GM23338 (cell line): Measurements from ENCODE around the gene GPSM1. TPM values are rescaled to one million over a fixed set of nuclear protein-coding genes. Genes with fewer than 3 reads are reported as not detected.

Experiments
- ATAC-seq: fragments of 200-7000 bp; cut with Tn5 transposase; 3 replicates; pipeline ENCODE4 v1.9.1; 2020
- DNase-seq: peaks from one replicate; pipeline ENCODE4 v3.0.0-alpha.2; 2015; ENCODE audit warnings: low spot score
- H2AFZ ChIP-seq: fragments of 200-600 bp; sonication (generic); 2 replicates; pipeline ENCODE4 v1.8.0; 2016; ENCODE audit warnings: antibody characterized with exemption, mild to moderate bottlenecking, moderate library complexity
- H3F3A ChIP-seq: fragments of 200-600 bp; sonication (generic); replicated peaks from 2 replicates; pipeline ENCODE4 v1.8.0; 2017; ENCODE audit warnings: antibody characterized with exemption, mixed run types, low read depth
- H3K27ac ChIP-seq: fragments of 200-600 bp; sonication (generic); 2 replicates; pipeline ENCODE4 v1.6.1; 2016; ENCODE audit warnings: low read depth
- H3K27me3 ChIP-seq: fragments of 200-600 bp; sonication (generic); 2 replicates; pipeline ENCODE4 v1.8.0; 2016; ENCODE audit warnings: mild to moderate bottlenecking, mixed run types, moderate library complexity; ENCODE audit not compliant: insufficient read depth
- H3K36me3 ChIP-seq: fragments of 200-600 bp; sonication (generic); 2 replicates; pipeline ENCODE4 v1.8.0; 2016; ENCODE audit warnings: mild to moderate bottlenecking; ENCODE audit not compliant: insufficient read depth
- H3K4me1 ChIP-seq: fragments of 200-600 bp; sonication (generic); 2 replicates; pipeline ENCODE4 v1.8.0; 2016; ENCODE audit warnings: mild to moderate bottlenecking, moderate library complexity; ENCODE audit not compliant: insufficient read depth
- H3K4me2 ChIP-seq: fragments of 200-600 bp; sonication (generic); 2 replicates; pipeline ENCODE4 v1.7.1; 2017; ENCODE audit warnings: mixed run types
- H3K4me3 ChIP-seq: fragments of 200-600 bp; sonication (generic); 2 replicates; pipeline ENCODE4 v1.6.1; 2016; ENCODE audit warnings: mixed run types
- H3K79me2 ChIP-seq: fragments of 200-600 bp; sonication (generic); replicated peaks from 2 replicates; pipeline ENCODE4 v1.8.0; 2017; ENCODE audit warnings: mild to moderate bottlenecking; ENCODE audit not compliant: insufficient read depth
- H3K9me2 ChIP-seq: fragments of 200-600 bp; sonication (generic); 2 replicates; pipeline ENCODE4 v1.8.0; 2017; ENCODE audit not compliant: insufficient read depth
- H4K20me1 ChIP-seq: fragments of 200-600 bp; sonication (generic); replicated peaks from 2 replicates; pipeline ENCODE4 v1.8.0; 2017; ENCODE audit warnings: mild to moderate bottlenecking; ENCODE audit not compliant: insufficient read depth
- H3K27ac Mint-ChIP-seq: 2 replicates; pipeline ENCODE4 v1.8.0; 2020; ENCODE audit warnings: inconsistent platforms, mild to moderate bottlenecking, moderate library complexity, mixed read lengths
- H3K27me3 Mint-ChIP-seq: 3 replicates; pipeline ENCODE4 v1.8.0; 2022; ENCODE audit warnings: low read depth, mild to moderate bottlenecking, moderate library complexity, mixed read lengths, inconsistent platforms; ENCODE audit not compliant: insufficient read depth, poor library complexity
- H3K36me3 Mint-ChIP-seq: 3 replicates; pipeline ENCODE4 v1.8.0; 2021; ENCODE audit warnings: low read depth, mild to moderate bottlenecking, inconsistent platforms, moderate library complexity, mixed read lengths
- H3K4me1 Mint-ChIP-seq: 3 replicates; pipeline ENCODE4 v1.8.0; 2020; ENCODE audit warnings: mild to moderate bottlenecking, inconsistent platforms, mixed read lengths
- H3K4me3 Mint-ChIP-seq: 3 replicates; pipeline ENCODE4 v1.8.0; 2021; ENCODE audit warnings: moderate library complexity, mild to moderate bottlenecking, inconsistent platforms, mixed read lengths
- H3K9me3 Mint-ChIP-seq: 3 replicates; pipeline ENCODE4 v1.8.0; 2020; ENCODE audit warnings: moderate library complexity, mild to moderate bottlenecking, inconsistent platforms, mixed read lengths
- NANOG ChIP-seq: IDR thresholded peaks from 2 replicates; pipeline ENCODE4 v1.6.1; 2016; ENCODE audit warnings: antibody characterized with exemption, borderline replicate concordance
- STAT1 ChIP-seq: IDR thresholded peaks from one replicate; pipeline ENCODE4 v1.6.1; 2016; ENCODE audit warnings: antibody characterized with exemption; ENCODE audit not compliant: unreplicated experiment
- polyA plus RNA-seq: library from polyadenylated mRNA; unstranded; fragments of >200 nt; fragmentation: Nextera tagmentation; extraction: Ambion mirVana; gene quantifications from 2 replicates; pipeline ENCODE4 v1.2.1, GENCODE V29; 2016
- total RNA-seq: library from RNA; depleted of rRNA; stranded (reverse); fragments of >200 nt; shearing (Covaris generic); gene quantifications from 2 replicates; pipeline ENCODE4 v1.2.3, GENCODE V29; 2014
- TF ChIP-seq, protein P1 (sequence below): fragments of 250-450 bp; sonication (Bioruptor Pico); IDR thresholded peaks from 2 replicates; pipeline ENCODE4 v1.5.0; 2020; ENCODE audit warnings: mild to moderate bottlenecking, moderate library complexity
- TF ChIP-seq, protein P2 (sequence below): IDR thresholded peaks from one replicate; pipeline ENCODE4 v1.6.1; 2018; ENCODE audit warnings: antibody characterized with exemption; ENCODE audit not compliant: unreplicated experiment

GPSM1 gene
- total and polyA plus RNA-seq, 2 experiments from 2014 or later = 4.8 to 23.2 TPM

DNA sequence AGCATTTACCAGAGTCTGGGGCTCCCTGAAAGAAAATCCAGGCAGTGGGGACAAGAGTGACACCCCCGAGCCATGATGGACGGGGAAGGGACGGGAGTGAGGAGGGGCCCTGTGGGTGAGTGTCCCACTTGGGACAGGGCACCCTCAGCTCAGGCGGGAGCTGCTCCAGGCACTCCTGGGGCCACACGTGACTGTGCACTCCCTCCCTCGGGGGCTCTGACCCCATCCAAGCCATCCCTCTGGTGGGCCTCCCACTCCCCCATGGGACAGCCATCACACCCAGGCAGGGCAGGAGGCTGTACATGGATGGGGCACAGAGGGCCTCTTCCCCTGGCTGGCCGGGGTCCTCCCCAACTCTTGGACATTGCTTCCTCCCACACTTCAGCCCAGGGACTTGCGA, 49.1 kb downstream of the GPSM1 start:
- Histone ChIP-seq H3K4me1 (no peaks in the 10 kb centered on the region), H3K27me3 (no peaks in the 10 kb centered on the region), H3K4me2 (no peak overlapping the region), H3K36me3 (no peaks in the 10 kb centered on the region), H3K4me3 (no peak overlapping the region), H3F3A (no peaks in the 10 kb centered on the region), H2AFZ (no peak overlapping the region), H4K20me1 (peaks cover 4% of the 10 kb centered on the region; the same call in 1 of the 2 replicates), H3K27ac (no peak overlapping the region), H3K9me2 (no peaks in the 10 kb centered on the region), H3K79me2 (no peaks in the 10 kb centered on the region)
- Mint-ChIP-seq H3K27ac (no peak overlapping the region), H3K4me1 (no peaks in the 10 kb centered on the region), H3K4me3 (no peak overlapping the region), H3K36me3 (peaks cover 9% of the 10 kb centered on the region; the same call in 2 of the 3 replicates), H3K27me3 (peaks cover 3% of the 10 kb centered on the region), H3K9me3 (no peaks in the 10 kb centered on the region)
- no peak for ATAC-seq
- DNase-seq = no peak
- TF ChIP-seq, protein P1, sequence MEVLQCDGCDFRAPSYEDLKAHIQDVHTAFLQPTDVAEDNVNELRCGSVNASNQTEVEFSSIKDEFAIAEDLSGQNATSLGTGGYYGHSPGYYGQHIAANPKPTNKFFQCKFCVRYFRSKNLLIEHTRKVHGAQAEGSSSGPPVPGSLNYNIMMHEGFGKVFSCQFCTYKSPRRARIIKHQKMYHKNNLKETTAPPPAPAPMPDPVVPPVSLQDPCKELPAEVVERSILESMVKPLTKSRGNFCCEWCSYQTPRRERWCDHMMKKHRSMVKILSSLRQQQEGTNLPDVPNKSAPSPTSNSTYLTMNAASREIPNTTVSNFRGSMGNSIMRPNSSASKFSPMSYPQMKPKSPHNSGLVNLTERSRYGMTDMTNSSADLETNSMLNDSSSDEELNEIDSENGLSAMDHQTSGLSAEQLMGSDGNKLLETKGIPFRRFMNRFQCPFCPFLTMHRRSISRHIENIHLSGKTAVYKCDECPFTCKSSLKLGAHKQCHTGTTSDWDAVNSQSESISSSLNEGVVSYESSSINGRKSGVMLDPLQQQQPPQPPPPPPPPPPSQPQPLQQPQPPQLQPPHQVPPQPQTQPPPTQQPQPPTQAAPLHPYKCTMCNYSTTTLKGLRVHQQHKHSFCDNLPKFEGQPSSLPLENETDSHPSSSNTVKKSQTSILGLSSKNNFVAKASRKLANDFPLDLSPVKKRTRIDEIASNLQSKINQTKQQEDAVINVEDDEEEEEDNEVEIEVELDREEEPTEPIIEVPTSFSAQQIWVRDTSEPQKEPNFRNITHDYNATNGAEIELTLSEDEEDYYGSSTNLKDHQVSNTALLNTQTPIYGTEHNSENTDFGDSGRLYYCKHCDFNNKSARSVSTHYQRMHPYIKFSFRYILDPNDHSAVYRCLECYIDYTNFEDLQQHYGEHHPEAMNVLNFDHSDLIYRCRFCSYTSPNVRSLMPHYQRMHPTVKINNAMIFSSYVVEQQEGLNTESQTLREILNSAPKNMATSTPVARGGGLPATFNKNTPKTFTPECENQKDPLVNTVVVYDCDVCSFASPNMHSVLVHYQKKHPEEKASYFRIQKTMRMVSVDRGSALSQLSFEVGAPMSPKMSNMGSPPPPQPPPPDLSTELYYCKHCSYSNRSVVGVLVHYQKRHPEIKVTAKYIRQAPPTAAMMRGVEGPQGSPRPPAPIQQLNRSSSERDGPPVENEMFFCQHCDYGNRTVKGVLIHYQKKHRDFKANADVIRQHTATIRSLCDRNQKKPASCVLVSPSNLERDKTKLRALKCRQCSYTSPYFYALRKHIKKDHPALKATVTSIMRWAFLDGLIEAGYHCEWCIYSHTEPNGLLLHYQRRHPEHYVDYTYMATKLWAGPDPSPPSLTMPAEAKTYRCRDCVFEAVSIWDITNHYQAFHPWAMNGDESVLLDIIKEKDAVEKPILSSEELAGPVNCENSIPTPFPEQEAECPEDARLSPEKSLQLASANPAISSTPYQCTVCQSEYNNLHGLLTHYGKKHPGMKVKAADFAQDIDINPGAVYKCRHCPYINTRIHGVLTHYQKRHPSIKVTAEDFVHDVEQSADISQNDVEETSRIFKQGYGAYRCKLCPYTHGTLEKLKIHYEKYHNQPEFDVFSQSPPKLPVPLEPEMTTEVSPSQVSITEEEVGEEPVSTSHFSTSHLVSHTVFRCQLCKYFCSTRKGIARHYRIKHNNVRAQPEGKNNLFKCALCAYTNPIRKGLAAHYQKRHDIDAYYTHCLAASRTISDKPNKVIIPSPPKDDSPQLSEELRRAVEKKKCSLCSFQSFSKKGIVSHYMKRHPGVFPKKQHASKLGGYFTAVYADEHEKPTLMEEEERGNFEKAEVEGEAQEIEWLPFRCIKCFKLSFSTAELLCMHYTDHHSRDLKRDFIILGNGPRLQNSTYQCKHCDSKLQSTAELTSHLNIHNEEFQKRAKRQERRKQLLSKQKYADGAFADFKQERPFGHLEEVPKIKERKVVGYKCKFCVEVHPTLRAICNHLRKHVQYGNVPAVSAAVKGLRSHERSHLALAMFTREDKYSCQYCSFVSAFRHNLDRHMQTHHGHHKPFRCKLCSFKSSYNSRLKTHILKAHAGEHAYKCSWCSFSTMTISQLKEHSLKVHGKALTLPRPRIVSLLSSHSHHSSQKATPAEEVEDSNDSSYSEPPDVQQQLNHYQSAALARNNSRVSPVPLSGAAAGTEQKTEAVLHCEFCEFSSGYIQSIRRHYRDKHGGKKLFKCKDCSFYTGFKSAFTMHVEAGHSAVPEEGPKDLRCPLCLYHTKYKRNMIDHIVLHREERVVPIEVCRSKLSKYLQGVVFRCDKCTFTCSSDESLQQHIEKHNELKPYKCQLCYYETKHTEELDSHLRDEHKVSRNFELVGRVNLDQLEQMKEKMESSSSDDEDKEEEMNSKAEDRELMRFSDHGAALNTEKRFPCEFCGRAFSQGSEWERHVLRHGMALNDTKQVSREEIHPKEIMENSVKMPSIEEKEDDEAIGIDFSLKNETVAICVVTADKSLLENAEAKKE (CRISPR knock-in tag) = no peak
- no peak for TF ChIP-seq NANOG

DNA sequence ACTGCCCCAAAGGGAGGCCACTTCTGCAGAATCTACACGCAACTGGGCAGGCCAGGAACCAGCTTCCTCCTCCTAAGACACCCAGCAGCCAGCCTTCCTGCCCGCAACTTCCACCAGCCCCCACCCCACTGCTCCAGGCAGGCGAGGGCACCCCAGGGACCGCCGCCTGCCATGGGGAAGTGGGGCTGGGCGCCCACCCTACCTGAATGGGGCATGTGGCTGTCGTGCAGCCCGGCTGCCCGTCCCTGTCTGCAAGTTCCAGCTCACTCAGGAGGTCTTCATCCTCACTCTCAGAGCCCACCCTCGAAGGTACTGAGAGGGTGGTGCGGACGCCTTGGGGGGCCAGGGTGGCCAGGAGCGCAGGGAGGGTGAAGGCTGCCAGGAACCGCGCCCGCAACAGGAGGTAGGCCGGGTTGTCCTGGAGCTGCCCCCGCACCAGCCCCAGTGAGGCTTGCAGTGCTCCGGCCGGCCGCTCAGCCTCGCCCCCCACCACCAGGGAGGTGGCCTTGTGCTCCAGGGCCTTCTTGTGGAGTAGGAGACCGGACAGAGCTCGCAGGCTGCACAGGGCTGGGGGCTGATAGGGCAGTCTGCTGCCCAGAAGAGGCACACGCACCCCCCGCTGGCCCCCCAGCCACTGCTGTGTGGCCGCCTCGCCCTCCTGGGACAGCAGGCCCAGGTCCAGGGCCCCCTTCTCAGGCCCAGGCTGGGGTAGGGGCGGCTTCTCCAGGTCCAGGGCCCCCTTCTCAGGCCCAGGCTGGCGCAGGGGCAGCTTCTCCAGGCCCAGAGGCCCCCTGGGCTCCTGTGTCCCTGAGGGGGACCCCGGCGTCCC, 50.2 kb downstream of the GPSM1 start:
- Mint-ChIP-seq H3K9me3 (no peaks in the 10 kb centered on the region), H3K27ac (no peak overlapping the region), H3K4me1 (no peaks in the 10 kb centered on the region), H3K27me3 (peaks cover 3% of the 10 kb centered on the region), H3K4me3 (no peak overlapping the region), H3K36me3 (peaks cover 15% of the 10 kb centered on the region)
- Histone ChIP-seq H4K20me1 (peaks cover 4% of the 10 kb centered on the region; the same call in 1 of the 2 replicates), H3K27ac (no peak overlapping the region), H3K79me2 (no peaks in the 10 kb centered on the region), H3K4me2 (no peak overlapping the region), H3F3A (no peaks in the 10 kb centered on the region), H2AFZ (no peak overlapping the region), H3K36me3 (no peaks in the 10 kb centered on the region), H3K4me3 (no peak overlapping the region), H3K4me1 (no peaks in the 10 kb centered on the region), H3K27me3 (no peaks in the 10 kb centered on the region), H3K9me2 (no peaks in the 10 kb centered on the region)
- ATAC-seq (no peak), DNase-seq (no peak)
- TF ChIP-seq STAT1 = no peak
- TF ChIP-seq, protein P2, sequence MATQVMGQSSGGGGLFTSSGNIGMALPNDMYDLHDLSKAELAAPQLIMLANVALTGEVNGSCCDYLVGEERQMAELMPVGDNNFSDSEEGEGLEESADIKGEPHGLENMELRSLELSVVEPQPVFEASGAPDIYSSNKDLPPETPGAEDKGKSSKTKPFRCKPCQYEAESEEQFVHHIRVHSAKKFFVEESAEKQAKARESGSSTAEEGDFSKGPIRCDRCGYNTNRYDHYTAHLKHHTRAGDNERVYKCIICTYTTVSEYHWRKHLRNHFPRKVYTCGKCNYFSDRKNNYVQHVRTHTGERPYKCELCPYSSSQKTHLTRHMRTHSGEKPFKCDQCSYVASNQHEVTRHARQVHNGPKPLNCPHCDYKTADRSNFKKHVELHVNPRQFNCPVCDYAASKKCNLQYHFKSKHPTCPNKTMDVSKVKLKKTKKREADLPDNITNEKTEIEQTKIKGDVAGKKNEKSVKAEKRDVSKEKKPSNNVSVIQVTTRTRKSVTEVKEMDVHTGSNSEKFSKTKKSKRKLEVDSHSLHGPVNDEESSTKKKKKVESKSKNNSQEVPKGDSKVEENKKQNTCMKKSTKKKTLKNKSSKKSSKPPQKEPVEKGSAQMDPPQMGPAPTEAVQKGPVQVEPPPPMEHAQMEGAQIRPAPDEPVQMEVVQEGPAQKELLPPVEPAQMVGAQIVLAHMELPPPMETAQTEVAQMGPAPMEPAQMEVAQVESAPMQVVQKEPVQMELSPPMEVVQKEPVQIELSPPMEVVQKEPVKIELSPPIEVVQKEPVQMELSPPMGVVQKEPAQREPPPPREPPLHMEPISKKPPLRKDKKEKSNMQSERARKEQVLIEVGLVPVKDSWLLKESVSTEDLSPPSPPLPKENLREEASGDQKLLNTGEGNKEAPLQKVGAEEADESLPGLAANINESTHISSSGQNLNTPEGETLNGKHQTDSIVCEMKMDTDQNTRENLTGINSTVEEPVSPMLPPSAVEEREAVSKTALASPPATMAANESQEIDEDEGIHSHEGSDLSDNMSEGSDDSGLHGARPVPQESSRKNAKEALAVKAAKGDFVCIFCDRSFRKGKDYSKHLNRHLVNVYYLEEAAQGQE = no peak
